Measurements from ENCODE around the gene RGMB.

The RGMB gene

GRCh38 chr5:98825582-98826375 is 52.3 kb downstream of the RGMB start:
- no peak overlapping the region for H3K27ac ChIP-seq (ENCODE audit: low read depth, low read length)
- no peak overlapping the region for H3K23ac ChIP-seq (ENCODE audit: low read length)
- no peaks in the 10 kb centered on the region for H3K27me3 ChIP-seq (ENCODE audit: insufficient read depth, low read length, poor library complexity)
- no peak overlapping the region for H2BK120ac ChIP-seq (ENCODE audit: low read depth, low read length)
- H3K9ac ChIP-seq (ENCODE audit: low read length): no peak overlapping the region
- no peak overlapping the region for H3K4me3 ChIP-seq (ENCODE audit: low read length)
- no peaks in the 10 kb centered on the region for H3K36me3 ChIP-seq (ENCODE audit: control insufficient read depth, insufficient read depth, low read length)
- H3K56ac ChIP-seq (ENCODE audit: low read length): no peak overlapping the region
- no peak overlapping the region for H2AK5ac ChIP-seq (ENCODE audit: low read length)
- no peak overlapping the region for H4K5ac ChIP-seq (ENCODE audit: low read length)
- no peak overlapping the region for H3K4ac ChIP-seq (ENCODE audit: low read depth, low read length)
- no peaks in the 10 kb centered on the region for H3K4me1 ChIP-seq (ENCODE audit: control insufficient read depth, low read depth, low read length)
- no peak overlapping the region for H2BK15ac ChIP-seq (replicated peaks; ENCODE audit: low read depth)
- no peak overlapping the region for H2BK5ac ChIP-seq (ENCODE audit: low read length)
- no peaks in the 10 kb centered on the region for H3K79me2 ChIP-seq (ENCODE audit: control insufficient read depth, insufficient read depth, low read length)
- H3K79me1 ChIP-seq (ENCODE audit: low read length): no peaks in the 10 kb centered on the region
- H3K4me2 ChIP-seq (ENCODE audit: low read length): no peak overlapping the region
- no peak for DNase-seq
- no CpG with 5 or more reads among the region's 4 CpGs for WGBS (ENCODE audit: extremely low coverage, insufficient coverage, low lambda C conversion rate)
- H4K8ac ChIP-seq (ENCODE audit: low read depth, low read length): no peak overlapping the region
- no peak overlapping the region for H3K18ac ChIP-seq (ENCODE audit: low read length)

DNA sequence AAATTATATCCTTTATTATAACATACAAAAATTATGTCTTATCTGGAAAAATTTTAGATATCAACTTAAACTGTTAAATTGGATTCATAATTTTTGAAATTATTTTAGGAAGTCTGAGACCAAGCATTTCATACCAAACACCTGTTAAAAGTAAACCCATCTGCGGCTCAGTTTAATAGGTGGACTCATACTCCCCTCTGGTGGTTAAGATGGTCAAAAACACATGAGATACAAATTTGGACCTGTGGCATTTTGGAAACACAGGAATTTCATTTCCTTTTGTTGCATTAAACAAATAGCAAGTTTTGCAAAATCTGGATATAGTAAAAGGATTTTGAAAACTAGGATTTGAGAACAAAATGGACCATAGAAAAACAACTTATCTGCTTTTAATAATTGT is 53.7 kb downstream of the RGMB start:
- DNase-seq: peak; percentile 57
- H3K56ac ChIP-seq (ENCODE audit: low read length): no peak overlapping the region
- H3K4ac ChIP-seq (ENCODE audit: low read depth, low read length): no peak overlapping the region
- H2BK120ac ChIP-seq (ENCODE audit: low read depth, low read length): no peak overlapping the region
- no peaks in the 10 kb centered on the region for H3K79me2 ChIP-seq (ENCODE audit: control insufficient read depth, insufficient read depth, low read length)
- H2BK5ac ChIP-seq (ENCODE audit: low read length): no peak overlapping the region
- H3K36me3 ChIP-seq (ENCODE audit: control insufficient read depth, insufficient read depth, low read length): no peaks in the 10 kb centered on the region
- H3K27me3 ChIP-seq (ENCODE audit: insufficient read depth, low read length, poor library complexity): no peaks in the 10 kb centered on the region
- H3K23ac ChIP-seq (ENCODE audit: low read length): no peak overlapping the region
- H3K9ac ChIP-seq (ENCODE audit: low read length): no peak overlapping the region
- no peak overlapping the region for H3K4me2 ChIP-seq (ENCODE audit: low read length)
- H3K4me1 ChIP-seq (ENCODE audit: control insufficient read depth, low read depth, low read length): no peaks in the 10 kb centered on the region
- no peak overlapping the region for H2AK5ac ChIP-seq (ENCODE audit: low read length)
- H4K5ac ChIP-seq (ENCODE audit: low read length): no peak overlapping the region
- H3K18ac ChIP-seq (ENCODE audit: low read length): no peak overlapping the region
- no peak overlapping the region for H2BK15ac ChIP-seq (replicated peaks; ENCODE audit: low read depth)
- H3K27ac ChIP-seq (ENCODE audit: low read depth, low read length): no peak overlapping the region
- H4K8ac ChIP-seq (ENCODE audit: low read depth, low read length): no peak overlapping the region
- WGBS (ENCODE audit: extremely low coverage, insufficient coverage, low lambda C conversion rate): no CpG with 5 or more reads among the region's 1 CpG
- H3K79me1 ChIP-seq (ENCODE audit: low read length): no peaks in the 10 kb centered on the region
- H3K4me3 ChIP-seq (ENCODE audit: low read length): no peak overlapping the region

DNA sequence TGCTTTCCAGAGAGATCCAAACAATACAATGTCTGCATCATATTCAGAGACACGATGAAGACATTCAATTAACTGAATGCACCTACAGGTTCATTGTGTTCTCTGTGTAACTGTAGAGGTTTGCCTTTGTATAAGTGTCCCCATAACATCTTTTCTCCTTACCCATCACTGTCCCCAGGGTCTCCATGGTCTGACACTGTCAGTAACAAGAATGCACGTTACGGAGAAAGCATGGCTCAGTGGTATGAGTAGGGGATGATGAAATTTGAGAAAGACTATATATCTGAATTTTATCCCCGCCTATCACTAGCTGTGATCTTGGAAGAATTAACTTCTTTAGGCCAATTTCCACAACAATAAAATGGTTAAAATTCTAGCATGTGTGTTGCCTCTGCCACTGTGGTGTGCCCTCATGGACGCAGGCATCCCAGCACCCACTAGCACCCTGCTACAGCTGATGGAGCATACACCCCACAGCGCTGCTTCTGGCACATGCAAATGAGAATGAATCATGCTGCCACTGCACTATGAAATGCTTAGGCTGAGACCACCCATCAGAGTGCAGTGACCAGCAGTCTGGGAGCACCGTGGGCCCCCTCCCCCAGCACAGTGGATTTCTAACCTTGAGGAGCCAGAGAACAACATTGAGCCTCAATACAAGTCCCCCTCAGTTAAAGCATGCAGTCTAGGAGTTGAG is 54.3 kb downstream of the RGMB start:
- no peak overlapping the region for H3K56ac ChIP-seq (ENCODE audit: low read length)
- H2BK15ac ChIP-seq (replicated peaks; ENCODE audit: low read depth): no peak overlapping the region
- no peaks in the 10 kb centered on the region for H3K36me3 ChIP-seq (ENCODE audit: control insufficient read depth, insufficient read depth, low read length)
- H2AK5ac ChIP-seq (ENCODE audit: low read length): no peak overlapping the region
- H2BK5ac ChIP-seq (ENCODE audit: low read length): no peak overlapping the region
- H2BK120ac ChIP-seq (ENCODE audit: low read depth, low read length): no peak overlapping the region
- no peak overlapping the region for H3K23ac ChIP-seq (ENCODE audit: low read length)
- H3K4me1 ChIP-seq (ENCODE audit: control insufficient read depth, low read depth, low read length): no peaks in the 10 kb centered on the region
- no peak overlapping the region for H3K27ac ChIP-seq (ENCODE audit: low read depth, low read length)
- H3K4ac ChIP-seq (ENCODE audit: low read depth, low read length): no peak overlapping the region
- H3K4me2 ChIP-seq (ENCODE audit: low read length): no peak overlapping the region
- H4K8ac ChIP-seq (ENCODE audit: low read depth, low read length): no peak overlapping the region
- no peaks in the 10 kb centered on the region for H3K79me1 ChIP-seq (ENCODE audit: low read length)
- H3K79me2 ChIP-seq (ENCODE audit: control insufficient read depth, insufficient read depth, low read length): no peaks in the 10 kb centered on the region
- H3K18ac ChIP-seq (ENCODE audit: low read length): no peak overlapping the region
- H3K9ac ChIP-seq (ENCODE audit: low read length): no peak overlapping the region
- H3K4me3 ChIP-seq (ENCODE audit: low read length): no peak overlapping the region
- H3K27me3 ChIP-seq (ENCODE audit: insufficient read depth, low read length, poor library complexity): no peaks in the 10 kb centered on the region
- DNase-seq: no peak
- WGBS (ENCODE audit: extremely low coverage, insufficient coverage, low lambda C conversion rate): no CpG with 5 or more reads among the region's 7 CpGs
- no peak overlapping the region for H4K5ac ChIP-seq (ENCODE audit: low read length)

DNA sequence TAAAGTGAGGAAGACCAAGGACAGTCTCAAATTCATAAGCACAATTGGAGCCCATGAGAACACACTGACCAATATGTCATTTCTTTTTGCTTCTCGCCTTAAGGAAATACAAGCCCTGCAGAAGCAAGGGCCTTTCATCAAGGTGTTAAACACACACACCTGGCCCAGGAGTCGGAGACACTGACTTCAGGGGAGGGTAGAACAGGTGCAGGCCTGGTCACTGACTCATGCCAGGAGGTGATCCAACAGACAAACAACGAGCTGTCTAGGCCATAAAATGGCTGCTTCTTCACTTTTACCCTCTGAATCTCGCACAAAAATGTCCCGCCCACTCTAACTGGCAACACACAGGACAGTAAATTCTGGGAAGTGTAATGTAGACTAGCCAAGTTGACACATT is 62.7 kb downstream of the RGMB start:
- no peak overlapping the region for H3K56ac ChIP-seq (ENCODE audit: low read length)
- no peaks in the 10 kb centered on the region for H3K36me3 ChIP-seq (ENCODE audit: control insufficient read depth, insufficient read depth, low read length)
- no peak overlapping the region for H3K9ac ChIP-seq (ENCODE audit: low read length)
- H3K4me3 ChIP-seq (ENCODE audit: low read length): no peak overlapping the region
- H3K23ac ChIP-seq (ENCODE audit: low read length): no peak overlapping the region
- H3K4ac ChIP-seq (ENCODE audit: low read depth, low read length): no peak overlapping the region
- no peak overlapping the region for H2BK120ac ChIP-seq (ENCODE audit: low read depth, low read length)
- H3K4me1 ChIP-seq (ENCODE audit: control insufficient read depth, low read depth, low read length): no peaks in the 10 kb centered on the region
- H3K27ac ChIP-seq (ENCODE audit: low read depth, low read length): no peak overlapping the region
- H3K4me2 ChIP-seq (ENCODE audit: low read length): no peak overlapping the region
- H4K5ac ChIP-seq (ENCODE audit: low read length): no peak overlapping the region
- H4K8ac ChIP-seq (ENCODE audit: low read depth, low read length): no peak overlapping the region
- H3K79me2 ChIP-seq (ENCODE audit: control insufficient read depth, insufficient read depth, low read length): no peaks in the 10 kb centered on the region
- H3K27me3 ChIP-seq (ENCODE audit: insufficient read depth, low read length, poor library complexity): no peaks in the 10 kb centered on the region
- H2BK15ac ChIP-seq (replicated peaks; ENCODE audit: low read depth): no peak overlapping the region
- WGBS (ENCODE audit: extremely low coverage, insufficient coverage, low lambda C conversion rate): no CpG with 5 or more reads among the region's 5 CpGs
- H3K18ac ChIP-seq (ENCODE audit: low read length): no peak overlapping the region
- H2BK5ac ChIP-seq (ENCODE audit: low read length): no peak overlapping the region
- no peak for DNase-seq
- no peak overlapping the region for H2AK5ac ChIP-seq (ENCODE audit: low read length)
- no peaks in the 10 kb centered on the region for H3K79me1 ChIP-seq (ENCODE audit: low read length)

DNA sequence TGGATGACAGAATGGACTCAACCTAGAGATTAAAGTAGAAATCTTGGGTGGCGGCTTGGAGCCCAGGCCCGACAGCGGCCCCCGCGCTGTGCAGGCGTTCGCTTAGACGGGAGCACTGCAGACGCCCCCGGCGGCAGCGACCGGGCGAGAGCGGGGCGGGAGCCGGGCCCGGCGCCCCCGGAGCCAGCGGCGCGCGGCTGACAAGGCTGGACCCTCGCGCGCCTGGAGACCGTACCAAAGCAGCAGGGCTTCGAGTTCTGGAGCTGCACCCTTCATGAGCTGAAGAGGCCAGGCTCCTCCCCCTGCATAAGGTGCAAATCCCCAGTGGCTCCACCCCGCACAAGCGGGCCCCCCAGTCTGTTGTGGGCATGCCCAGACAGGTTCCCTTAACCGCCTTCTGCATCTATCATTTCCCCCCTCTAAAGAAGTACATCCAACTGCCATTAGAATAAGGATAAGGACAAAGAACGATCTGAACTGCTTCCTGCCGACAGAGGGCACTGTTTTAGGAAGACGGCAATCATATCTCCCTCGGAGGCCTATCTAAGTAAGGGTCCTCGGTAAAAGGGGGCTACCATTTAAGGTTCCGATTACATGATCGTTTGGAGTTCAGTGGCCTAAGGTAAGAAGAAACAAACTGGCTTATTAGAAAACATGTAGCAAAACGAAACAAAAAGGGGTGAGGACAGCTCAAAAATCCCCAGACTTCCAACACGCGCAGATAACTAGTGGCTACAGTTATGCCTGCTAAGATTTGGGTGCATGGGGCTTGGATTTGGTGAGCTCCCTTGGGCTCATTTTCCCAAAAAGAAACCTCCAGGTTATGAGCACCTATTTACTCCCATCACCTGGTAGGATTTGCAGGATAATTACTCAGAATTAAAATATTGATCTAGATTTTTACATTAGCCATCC is 66.3 kb downstream of the RGMB start:
- DNase-seq: peak; percentile 6

More for the DNA sequence above, 66.3 kb downstream of the RGMB start:
- Histone ChIP-seq H3K27me3 (ENCODE audit: insufficient read depth, low read length, poor library complexity) (no peaks in the 10 kb centered on the region), H3K9ac (ENCODE audit: low read length) (no peak overlapping the region), H2BK120ac (ENCODE audit: low read depth, low read length) (no peak overlapping the region), H3K79me1 (ENCODE audit: low read length) (no peaks in the 10 kb centered on the region), H4K8ac (ENCODE audit: low read depth, low read length) (no peak overlapping the region), H2BK5ac (ENCODE audit: low read length) (no peak overlapping the region), H3K4me3 (ENCODE audit: low read length) (no peak overlapping the region), H3K4me2 (ENCODE audit: low read length) (no peak overlapping the region), H3K27ac (ENCODE audit: low read depth, low read length) (no peak overlapping the region), H2AK5ac (ENCODE audit: low read length) (no peak overlapping the region), H3K4me1 (ENCODE audit: control insufficient read depth, low read depth, low read length) (no peaks in the 10 kb centered on the region), H3K36me3 (ENCODE audit: control insufficient read depth, insufficient read depth, low read length) (no peaks in the 10 kb centered on the region), H3K23ac (ENCODE audit: low read length) (no peak overlapping the region), H3K4ac (ENCODE audit: low read depth, low read length) (no peak overlapping the region), H4K5ac (ENCODE audit: low read length) (no peak overlapping the region), H3K18ac (ENCODE audit: low read length) (no peak overlapping the region), H3K56ac (ENCODE audit: low read length) (no peak overlapping the region), H3K79me2 (ENCODE audit: control insufficient read depth, insufficient read depth, low read length) (no peaks in the 10 kb centered on the region), H2BK15ac (replicated peaks; ENCODE audit: low read depth) (no peak overlapping the region)
- no CpG with 5 or more reads among the region's 42 CpGs for WGBS (ENCODE audit: extremely low coverage, insufficient coverage, low lambda C conversion rate)

Measured in mesendoderm (in vitro differentiated cells).